WERI-Rb-1 (cell line): ENCODE data around the gene DOC2A.
A peak's percentile ranks its signal among the peaks of the same experiment; 100 is the strongest.
"Not testable (repeated sequence)": the region's sequence is repeated elsewhere in the genome, so short reads cannot be mapped to it uniquely, and the experiment has no call there.

Experiments
- DNase-seq: peaks from one replicate; pipeline ENCODE4 v3.0.0-alpha.2; 2020
- H3K27ac ChIP-seq: fragments of 250-450 bp; sonication (Bioruptor Pico); 2 replicates; pipeline ENCODE4 v1.5.1; 2020; ENCODE audit warnings: mild to moderate bottlenecking, moderate library complexity
- H3K27me3 ChIP-seq: fragments of 250-450 bp; sonication (Bioruptor Pico); 2 replicates; pipeline ENCODE4 v1.5.1; 2021; ENCODE audit warnings: mild to moderate bottlenecking, low read depth, moderate library complexity; ENCODE audit not compliant: insufficient read depth, severe bottlenecking
- H3K36me3 ChIP-seq: fragments of 250-450 bp; sonication (Bioruptor Pico); 2 replicates; pipeline ENCODE4 v1.5.1; 2020; ENCODE audit warnings: mild to moderate bottlenecking, moderate library complexity
- H3K4me3 ChIP-seq: 2 replicates; pipeline ENCODE4 v1.5.1; 2011; ENCODE audit warnings: low read depth, mild to moderate bottlenecking, control low read depth, low read length
- H3K9me3 ChIP-seq: fragments of 250-450 bp; sonication (Bioruptor Pico); 2 replicates; pipeline ENCODE4 v1.5.1; 2021; ENCODE audit warnings: mild to moderate bottlenecking, moderate library complexity; ENCODE audit not compliant: severe bottlenecking
- CTCF ChIP-seq: IDR thresholded peaks from 2 replicates; pipeline ENCODE4 v1.5.1; 2011; ENCODE audit warnings: low read depth, mild to moderate bottlenecking, control low read depth, inconsistent platforms, low read length

DOC2A gene

GRCh38 chr16:30025156-30025555 is 14.3 kb upstream of the DOC2A start:
- Histone ChIP-seq H3K27ac (no peak overlapping the region), H3K9me3 (no peaks in the 10 kb centered on the region), H3K36me3 (peaks cover 52% of the 10 kb centered on the region), H3K4me3 (no peak overlapping the region), H3K27me3 (no peaks in the 10 kb centered on the region)
- no peak for DNase-seq
- TF ChIP-seq CTCF = no peak

DNA sequence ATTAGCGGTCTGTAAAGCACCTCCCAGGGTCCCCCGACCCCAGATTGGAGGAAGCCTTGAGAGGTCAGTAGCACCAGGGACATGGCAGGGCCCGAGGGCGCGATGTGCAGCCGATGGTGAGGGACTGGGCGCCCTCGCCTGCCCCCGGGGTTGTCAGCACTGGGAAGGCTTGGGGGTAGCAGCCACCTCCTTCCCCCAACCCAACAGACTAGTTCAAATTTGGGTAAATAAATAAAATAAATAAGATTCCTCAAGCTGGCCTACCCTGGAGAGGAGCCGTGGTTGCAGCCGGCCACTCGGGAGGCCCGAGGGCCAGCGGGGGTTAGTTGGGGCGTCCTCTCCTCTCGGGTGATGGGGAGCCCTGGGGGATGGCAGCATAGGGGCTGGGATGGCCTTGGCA is 13.6 kb upstream of the DOC2A start:
- TF ChIP-seq CTCF = no peak

DNA sequence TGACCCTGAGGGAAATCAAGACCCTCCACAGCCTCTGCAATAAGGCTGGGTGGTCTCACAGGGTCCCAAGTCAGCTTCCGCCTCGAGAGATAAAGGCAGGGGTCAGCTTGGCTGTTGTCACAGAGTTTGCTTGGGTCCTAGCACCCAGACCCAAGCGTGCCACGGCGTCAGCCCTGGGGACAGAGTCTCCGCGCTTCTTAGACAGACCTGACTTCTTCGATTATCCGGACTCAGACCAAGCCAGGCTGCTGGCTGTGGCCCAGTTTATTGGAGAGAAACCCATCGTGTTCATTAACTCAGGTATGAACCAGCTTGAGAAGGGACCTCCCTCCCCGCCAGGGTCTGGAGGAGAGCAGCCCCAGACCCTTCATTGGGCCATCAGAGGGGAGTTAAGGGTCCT is 12.8 kb upstream of the DOC2A start:
- DNase-seq = no peak
- Histone ChIP-seq H3K4me3 (no peak overlapping the region), H3K27ac (peak overlapping the region; percentile 28), H3K9me3 (no peaks in the 10 kb centered on the region), H3K27me3 (no peaks in the 10 kb centered on the region), H3K36me3 (peaks cover 43% of the 10 kb centered on the region)
- no peak for TF ChIP-seq CTCF

More for the DNA sequence above, 13.6 kb upstream of the DOC2A start:
- Histone ChIP-seq H3K27me3 (no peaks in the 10 kb centered on the region), H3K9me3 (no peaks in the 10 kb centered on the region), H3K36me3 (peaks cover 51% of the 10 kb centered on the region), H3K4me3 (no peak overlapping the region), H3K27ac (no peak overlapping the region)
- no peak for DNase-seq

- Histone ChIP-seq H3K27ac (peak within 1 kb of the TSS; percentile 28), H3K27me3 (no peaks in the 10 kb centered on the region), H3K36me3 (peaks cover 42% of the 10 kb centered on the region), H3K9me3 (no peaks in the 10 kb centered on the region), H3K4me3 (no peak within 1 kb of the TSS)
- no peak for DNase-seq
- TF ChIP-seq CTCF = no peak
Observed at GRCh38 chr16:30022887-30023286, 12.1 kb upstream of the DOC2A start, which contains the start of gene C16orf92. TSS of gene C16orf92 (plus strand) at chr16:30023198. CDS start at chr16:30023341, 143 bp downstream.

- Histone ChIP-seq H3K27ac (no peak overlapping the region), H3K9me3 (no peaks in the 10 kb centered on the region), H3K36me3 (peaks cover 5% of the 10 kb centered on the region), H3K4me3 (no peak overlapping the region), H3K27me3 (no peaks in the 10 kb centered on the region)
- TF ChIP-seq CTCF = no peak
- peak; percentile 72 for DNase-seq
Observed at GRCh38 chr16:30018731-30019158, 7.9 kb upstream of the DOC2A start.

- H3K27me3 ChIP-seq, DNase-seq, H3K4me3 ChIP-seq, H3K27ac ChIP-seq, H3K9me3 ChIP-seq, H3K36me3 ChIP-seq: not testable (repeated sequence)
Observed at GRCh38 chr16:30017937-30018336, 7.1 kb upstream of the DOC2A start.
